CD4-positive, alpha-beta T cell treated with Interleukin-17A for 1 hour (primary cell): Measurements from ENCODE around the gene FLT1.

Experiments
- DNase-seq: peaks from one replicate; pipeline ENCODE4 v3.0.0-alpha.2; 2020

Gene FLT1

GRCh38 chr13:28424541-28424940 is 70.4 kb downstream of the FLT1 start:
- no peak for DNase-seq

GRCh38 chr13:28423010-28423409 is 71.9 kb downstream of the FLT1 start:
- DNase-seq = peak; percentile 10

DNA sequence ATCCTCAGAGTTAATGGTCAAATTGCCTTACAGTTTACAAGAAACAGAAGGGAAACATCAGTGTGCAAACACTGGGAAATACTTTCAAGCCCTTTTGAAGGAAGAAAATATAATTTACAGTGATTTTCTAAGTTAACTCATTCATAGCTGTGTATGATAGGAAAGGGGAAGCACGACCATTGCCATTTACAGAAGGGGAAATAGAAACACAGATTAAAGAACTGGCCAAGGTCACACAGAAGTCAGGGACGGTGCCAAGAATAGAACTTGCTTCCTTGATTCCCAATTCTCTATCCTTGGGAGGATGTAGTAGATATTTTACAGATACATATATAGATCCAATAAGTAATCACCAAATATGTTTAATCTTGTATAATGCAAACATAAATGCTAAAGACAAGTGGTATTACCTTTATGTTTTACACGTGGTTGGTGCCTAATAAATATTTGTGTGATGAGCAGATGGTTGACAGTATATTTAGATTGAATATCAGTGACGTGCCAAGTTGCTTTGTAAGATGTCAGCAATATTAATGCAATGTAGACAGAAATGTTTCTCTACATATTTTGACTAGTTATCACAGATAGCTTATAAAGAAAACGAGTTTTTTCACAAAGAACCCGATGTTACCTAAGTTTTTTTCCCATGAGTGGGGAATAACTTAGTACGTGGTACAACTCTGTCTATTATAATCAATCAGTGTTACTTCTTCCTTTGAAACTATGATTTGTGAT is 73.1 kb downstream of the FLT1 start:
- no peak for DNase-seq

DNA sequence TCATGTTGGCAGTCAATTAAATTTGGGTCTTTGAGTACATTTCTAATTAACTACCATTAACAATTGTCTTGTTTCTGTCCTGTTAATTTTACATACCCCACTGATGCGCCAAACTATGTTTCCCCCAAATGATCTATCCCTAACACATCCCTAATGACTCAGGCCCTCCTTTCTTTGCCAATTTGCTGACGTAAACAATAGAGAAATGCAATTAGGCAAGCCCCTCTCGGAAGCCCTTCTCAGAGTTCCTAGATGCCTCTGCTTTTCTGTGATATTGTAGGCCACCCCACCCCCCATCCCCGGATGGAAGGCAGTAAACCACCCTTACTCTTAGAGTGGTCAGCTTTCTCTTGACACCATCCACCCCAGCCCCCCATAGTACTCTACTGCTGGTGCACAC is 74.2 kb downstream of the FLT1 start:
- no peak for DNase-seq

DNA sequence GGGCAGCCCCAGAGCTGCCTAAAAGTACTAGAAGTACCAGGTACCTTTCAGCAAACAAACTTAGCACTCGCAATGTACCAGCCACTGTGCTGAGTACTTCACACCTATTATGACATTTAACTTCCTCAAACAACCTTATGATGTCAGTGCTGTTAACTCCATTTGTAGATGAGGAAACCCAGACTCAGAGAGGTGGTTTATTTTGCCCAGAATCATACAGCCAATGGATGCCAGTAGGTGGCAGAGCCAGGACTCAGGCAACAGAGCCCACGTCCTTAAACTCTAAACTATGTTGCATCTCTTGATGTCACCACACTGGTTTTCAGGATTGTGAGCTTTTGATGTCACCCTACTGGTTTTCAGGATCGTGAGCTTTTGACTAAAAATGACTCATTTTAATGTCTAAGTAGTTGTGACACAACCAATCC is 78.9 kb downstream of the FLT1 start:
- no peak for DNase-seq

- no peak for DNase-seq
Observed at GRCh38 chr13:28413999-28414398, 80.9 kb downstream of the FLT1 start.

- no peak for DNase-seq
Observed at GRCh38 chr13:28412981-28413380, 81.9 kb downstream of the FLT1 start.

DNA sequence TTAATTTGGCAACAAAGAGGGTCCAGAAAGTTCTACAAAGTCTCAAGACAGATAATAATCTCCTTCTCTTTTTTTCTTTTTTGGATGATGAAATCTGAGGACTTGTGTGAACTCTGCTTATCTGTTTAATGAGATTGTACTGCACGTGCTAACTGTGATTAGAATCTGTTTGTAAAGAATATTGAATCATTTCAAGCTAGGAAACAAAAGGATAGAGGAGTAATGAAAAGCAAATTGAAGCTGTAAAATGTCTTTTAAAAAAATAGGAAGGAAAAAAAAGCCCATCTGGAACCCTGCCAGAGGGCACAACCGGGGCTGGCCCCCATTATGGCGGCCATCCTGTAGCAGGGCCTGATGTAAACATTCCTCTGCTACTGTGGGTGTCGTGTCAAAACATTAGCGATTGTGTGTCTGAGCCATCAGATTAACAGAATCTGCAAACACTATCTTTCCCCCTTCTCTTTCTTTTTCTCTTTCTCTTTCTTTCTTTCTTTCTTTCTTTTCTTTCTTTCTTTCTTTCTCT is 83.0 kb downstream of the FLT1 start:
- DNase-seq = no peak

- DNase-seq = no peak
Observed at GRCh38 chr13:28410096-28410495, 84.8 kb downstream of the FLT1 start.

- no peak for DNase-seq
Observed at GRCh38 chr13:28409648-28410047, 85.3 kb downstream of the FLT1 start.

GRCh38 chr13:28408863-28409262 is 86.1 kb downstream of the FLT1 start:
- DNase-seq = no peak

DNA sequence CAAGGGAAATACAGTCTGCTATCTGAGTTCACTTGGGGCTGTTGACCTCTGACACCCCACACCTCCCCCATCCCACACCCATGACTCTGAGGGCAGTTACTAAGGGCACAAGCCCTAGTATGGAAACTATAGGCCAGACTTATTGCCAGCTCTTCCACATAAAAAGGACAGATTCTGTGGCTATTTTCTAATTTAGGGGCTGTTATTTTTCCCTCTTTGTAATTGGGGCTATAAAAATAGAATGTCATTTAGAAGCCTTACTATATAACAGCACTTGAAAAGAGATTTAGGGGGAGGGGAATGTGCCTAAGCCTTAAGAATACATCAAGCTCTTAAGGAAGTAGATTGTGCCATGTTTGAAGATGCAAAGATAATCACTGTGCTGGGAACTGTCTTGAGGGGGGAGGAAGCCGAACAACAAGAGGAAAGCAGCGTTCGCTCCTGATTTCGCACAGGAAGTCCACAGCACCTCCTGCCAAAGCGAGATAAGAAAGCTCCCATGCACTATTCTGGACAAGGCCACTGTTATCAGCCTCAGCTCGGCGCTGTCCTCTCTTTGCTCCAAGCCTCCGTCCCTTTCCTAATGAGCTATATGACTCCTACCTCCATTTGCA is 86.6 kb downstream of the FLT1 start:
- no peak for DNase-seq

DNA sequence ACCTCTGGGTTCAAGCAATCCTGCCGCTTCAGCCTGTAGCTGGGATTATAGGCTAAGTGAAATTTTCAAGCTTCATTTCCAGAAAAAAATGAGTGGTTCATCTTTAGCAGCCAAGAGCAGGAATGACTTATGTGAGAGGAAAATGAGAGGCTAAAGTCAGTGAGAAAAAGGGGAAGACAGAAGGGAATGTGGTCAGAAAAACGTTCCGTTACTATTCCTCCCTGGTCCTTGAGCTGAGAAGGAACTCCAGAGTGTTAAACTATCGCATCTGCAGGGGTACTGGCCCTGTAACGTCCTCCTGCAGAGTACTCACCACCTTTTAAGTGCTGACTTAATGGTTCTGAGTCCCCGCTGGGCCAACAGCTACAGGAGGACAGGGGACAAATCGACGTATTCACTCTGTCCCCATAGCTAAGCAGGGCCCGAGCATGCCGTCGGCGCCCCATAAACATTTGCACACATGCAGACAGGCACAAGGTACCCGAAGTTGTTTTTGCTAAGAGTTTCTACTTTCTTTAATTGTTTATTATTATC is 88.1 kb downstream of the FLT1 start:
- DNase-seq = no peak

GRCh38 chr13:28402057-28402381 is 92.9 kb downstream of the FLT1 start:
- DNase-seq = no peak

- no peak for DNase-seq
Observed at GRCh38 chr13:28401303-28402056, 93.4 kb downstream of the FLT1 start.

DNA sequence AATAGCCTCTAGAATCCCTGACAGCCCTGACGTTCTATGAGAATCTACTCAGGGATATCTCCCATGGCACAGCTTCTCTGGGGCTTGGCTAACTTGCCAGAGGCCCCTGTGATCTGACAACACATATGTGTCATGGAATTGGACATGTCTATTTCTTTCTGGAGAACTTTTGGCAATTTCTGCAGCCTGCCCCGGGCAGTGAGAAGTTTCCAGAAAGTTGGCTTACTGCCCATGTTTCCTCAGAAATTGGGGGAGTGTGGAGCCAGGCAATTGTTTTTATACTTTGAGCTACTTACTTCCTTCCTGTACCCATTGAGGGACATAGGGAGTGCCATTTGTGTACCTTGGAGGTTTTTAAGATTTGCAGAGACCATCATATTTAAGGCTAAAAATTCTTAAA is 98.9 kb downstream of the FLT1 start:
- no peak for DNase-seq

DNA sequence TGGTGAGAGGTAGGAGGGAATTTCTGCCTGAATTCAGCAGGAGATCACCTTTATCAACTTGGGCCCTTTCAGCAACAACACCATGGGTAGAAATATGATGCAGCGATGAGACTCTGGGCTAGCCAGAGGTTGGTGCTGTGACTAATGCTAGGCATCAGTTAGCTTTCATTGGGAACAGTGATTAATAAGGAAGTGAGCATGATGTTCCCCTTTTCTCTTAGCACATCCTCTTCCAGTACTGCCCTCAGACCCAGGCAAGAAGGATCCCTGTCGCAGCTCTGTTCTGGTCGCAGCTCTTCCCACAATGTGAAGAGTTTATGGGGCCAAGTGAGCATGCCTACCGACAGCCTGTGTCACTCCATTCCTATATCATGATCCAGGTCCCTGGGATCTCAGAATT is 100.5 kb downstream of the FLT1 start:
- DNase-seq = no peak

DNA sequence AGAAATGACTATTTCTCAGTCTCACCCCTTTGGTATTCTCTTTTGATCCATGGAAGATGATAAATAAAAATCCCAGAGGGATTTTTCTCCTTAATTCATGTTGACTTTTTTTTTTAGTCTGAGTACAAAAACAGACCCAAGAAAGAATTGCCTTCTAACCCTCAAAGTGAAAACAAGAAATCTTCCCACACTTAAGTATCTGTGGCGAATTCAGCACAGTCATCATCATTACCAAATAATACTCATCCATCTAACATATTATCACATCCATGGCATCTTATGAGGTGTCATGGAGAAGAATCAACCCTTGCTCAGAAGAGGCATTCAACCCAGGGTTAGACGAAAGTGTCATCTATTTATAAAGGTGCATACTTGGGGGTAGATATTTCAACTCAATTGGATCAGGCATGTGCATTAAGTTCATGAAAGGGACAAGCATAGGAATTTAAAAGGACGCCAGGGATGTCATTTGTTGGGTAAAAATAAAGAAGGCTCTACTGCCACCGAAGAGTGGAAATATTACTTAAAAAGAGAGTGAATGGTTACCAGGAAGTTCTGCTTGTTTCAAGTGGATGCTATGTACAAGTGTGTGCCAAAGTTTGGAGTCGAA is 101.9 kb downstream of the FLT1 start:
- no peak for DNase-seq

DNA sequence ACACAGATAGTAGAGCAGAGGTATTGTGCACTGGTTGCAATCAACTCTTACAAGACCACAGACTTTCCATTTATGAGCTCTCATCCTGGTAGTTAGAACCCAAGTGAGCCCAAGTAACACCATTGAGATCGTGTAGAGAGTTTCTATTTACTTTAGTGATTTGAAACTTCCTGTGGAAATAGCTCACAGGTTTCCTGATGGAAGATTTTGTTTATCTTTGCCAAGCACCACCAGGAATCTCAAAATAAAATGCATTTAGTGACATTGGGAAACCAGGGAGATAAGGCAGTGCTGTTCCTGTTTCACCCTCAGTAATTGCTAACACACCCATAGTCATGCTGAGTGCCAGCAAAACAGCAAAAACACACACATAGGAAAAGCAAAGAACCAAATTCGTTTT is 102.5 kb downstream of the FLT1 start:
- no peak for DNase-seq

- DNase-seq = no peak
Observed at GRCh38 chr13:28387740-28388501, 107.0 kb downstream of the FLT1 start.

- DNase-seq = no peak
Observed at GRCh38 chr13:28385362-28385761, 109.6 kb downstream of the FLT1 start.

- no peak for DNase-seq
Observed at GRCh38 chr13:28384789-28385188, 110.1 kb downstream of the FLT1 start.

GRCh38 chr13:28380319-28380718 is 114.6 kb downstream of the FLT1 start:
- DNase-seq = no peak
